Progenitor cell of endocrine pancreas (in vitro differentiated cells): ENCODE data around the gene HTR1E. TPM values are rescaled to one million over a fixed set of nuclear protein-coding genes. Genes with fewer than 3 reads are reported as not detected.

ENCODE experiments used
- DNase-seq: peaks from one replicate; pipeline ENCODE4 v3.0.0; 2021; ENCODE audit warnings: low spot score; ENCODE audit not compliant: unreplicated experiment
- H3K27ac Mint-ChIP-seq: 2 replicates; pipeline ENCODE4 v1.8.0; 2021; ENCODE audit warnings: mild to moderate bottlenecking, moderate library complexity, mixed read lengths
- H3K27me3 Mint-ChIP-seq: 2 replicates; pipeline ENCODE4 v1.8.0; 2021; ENCODE audit warnings: mixed read lengths
- H3K36me3 Mint-ChIP-seq: 2 replicates; pipeline ENCODE4 v1.8.0; 2022; ENCODE audit warnings: mixed read lengths; ENCODE audit not compliant: insufficient read depth
- H3K4me1 Mint-ChIP-seq: 2 replicates; pipeline ENCODE4 v1.8.0; 2021; ENCODE audit warnings: low read depth, mixed read lengths
- H3K4me3 Mint-ChIP-seq: 2 replicates; pipeline ENCODE4 v1.8.0; 2021; ENCODE audit warnings: low read depth, mild to moderate bottlenecking, moderate library complexity, mixed read lengths
- H3K9me3 Mint-ChIP-seq: 2 replicates; pipeline ENCODE4 v1.8.0; 2021; ENCODE audit warnings: low read depth, mixed read lengths
- CTCF ChIP-seq: fragments of 200-600 bp; sonication (generic); IDR thresholded peaks from one replicate; pipeline ENCODE4 v1.5.0; 2021; ENCODE audit warnings: antibody characterized with exemption, mild to moderate bottlenecking; ENCODE audit not compliant: unreplicated experiment
- total RNA-seq: library from RNA; stranded (reverse); gene quantifications from 2 replicates; pipeline ENCODE4 v1.2.1, GENCODE V29; 2021

The HTR1E gene
- total RNA-seq, 1 donor from 2014 or later, result not detected

- no peak for DNase-seq
- Mint-ChIP-seq H3K4me1 (no peaks in the 10 kb centered on the region), H3K36me3 (no peaks in the 10 kb centered on the region), H3K9me3 (no peaks in the 10 kb centered on the region), H3K4me3 (no peak overlapping the region), H3K27ac (no peak overlapping the region), H3K27me3 (no peaks in the 10 kb centered on the region)
- TF ChIP-seq CTCF, result no peak
Measured at GRCh38 chr6:87049779-87050178, 112.5 kb downstream of the HTR1E start.

- no peaks in the 10 kb centered on the region for H3K9me3 Mint-ChIP-seq
- no peaks in the 10 kb centered on the region for H3K27me3 Mint-ChIP-seq
- no peak overlapping the region for H3K27ac Mint-ChIP-seq
- no peaks in the 10 kb centered on the region for H3K4me1 Mint-ChIP-seq
- no peaks in the 10 kb centered on the region for H3K36me3 Mint-ChIP-seq
- TF ChIP-seq CTCF, result no peak
- no peak for DNase-seq
- H3K4me3 Mint-ChIP-seq, result no peak overlapping the region
Measured at GRCh38 chr6:87053312-87053711, 116.0 kb downstream of the HTR1E start.

- Mint-ChIP-seq H3K27me3 (no peaks in the 10 kb centered on the region), H3K4me1 (peaks cover 3% of the 10 kb centered on the region), H3K36me3 (no peaks in the 10 kb centered on the region), H3K27ac (no peak overlapping the region), H3K9me3 (no peaks in the 10 kb centered on the region), H3K4me3 (no peak overlapping the region)
- no peak for TF ChIP-seq CTCF
- no peak for DNase-seq
Measured at GRCh38 chr6:87054143-87054833, 117.0 kb downstream of the HTR1E start.

GRCh38 chr6:87059943-87060342, 122.6 kb downstream of the HTR1E start:
- Mint-ChIP-seq H3K27me3 (no peaks in the 10 kb centered on the region), H3K36me3 (no peaks in the 10 kb centered on the region), H3K4me1 (peaks cover 3% of the 10 kb centered on the region), H3K9me3 (no peaks in the 10 kb centered on the region), H3K4me3 (no peak overlapping the region), H3K27ac (no peak overlapping the region)
- TF ChIP-seq CTCF, result no peak
- no peak for DNase-seq

- Mint-ChIP-seq H3K9me3 (no peaks in the 10 kb centered on the region), H3K4me1 (peaks cover 18% of the 10 kb centered on the region), H3K36me3 (no peaks in the 10 kb centered on the region), H3K27me3 (no peaks in the 10 kb centered on the region), H3K27ac (no peak overlapping the region), H3K4me3 (no peak overlapping the region)
- no peak for TF ChIP-seq CTCF
- DNase-seq, result no peak
Measured at GRCh38 chr6:87065117-87065516, 127.8 kb downstream of the HTR1E start.

Other genes starting within 250 kb of the HTR1E start
- 5.5 and 7.1 TPM in 2 replicates for gene CGA, start 157.6 kb downstream of the HTR1E start, total RNA-seq
- gene ZNF292, start 218.0 kb downstream of the HTR1E start, total RNA-seq, result 63.3 and 67.9 TPM in 2 replicates